Right lobe of liver (tissue), 6 donors: ENCODE data around the gene NDE1. TPM values are rescaled to one million over a fixed set of nuclear protein-coding genes. Genes with fewer than 3 reads are reported as not detected.

Experiments
- ATAC-seq, 4 donors: fragments of 200-7000 bp; cut with Tn5 transposase; one replicate each; pipeline ENCODE4 v1.9.1; 2020; ENCODE audit warnings: mild to moderate bottlenecking in 4 of 4, moderate library complexity in 4 of 4
- DNase-seq, 3 donors: peaks; one replicate each; pipeline ENCODE4 v3.0.0-alpha.2; 2020
- H3K27ac ChIP-seq, 3 donors: fragments of 200-600 bp; one replicate each; pipeline ENCODE4 v1.8.0; 2022
- H3K27me3 ChIP-seq, 2 donors: fragments of 200-600 bp; one replicate each; pipeline ENCODE4 v1.8.0; 2022
- H3K36me3 ChIP-seq, 4 donors: fragments of 200-600 bp; sonication (generic) in 1 of 4; one replicate each; pipeline versions ENCODE4 v1.5.1 to v1.8.0; 2017 to 2022; ENCODE audit warnings: control low read depth in 1 of 4
- H3K4me1 ChIP-seq, 4 donors: fragments of 200-600 bp; sonication (generic) in 1 of 4; one replicate each; pipeline versions ENCODE4 v1.5.1 to v1.8.0; 2017 to 2022; ENCODE audit warnings: control low read depth in 1 of 4
- H3K4me3 ChIP-seq, 3 donors: fragments of 200-600 bp; one replicate each; pipeline ENCODE4 v1.8.0; 2022
- H3K9me3 ChIP-seq, 4 donors: fragments of 200-600 bp; sonication (generic) in 1 of 4; one replicate each; pipeline versions ENCODE4 v1.5.1 to v1.8.0; 2017 to 2022; ENCODE audit warnings: control low read depth in 1 of 4
- CTCF ChIP-seq, 4 donors: fragments of 200-600 bp in 3 of 4; fragments of 450-650 bp in 1 of 4; IDR thresholded peaks; one replicate each; pipeline versions ENCODE4 v1.5.1 to v1.8.0; 2016 to 2022; ENCODE audit warnings: antibody characterized with exemption in 4 of 4, mild to moderate bottlenecking in 2 of 4
- POLR2A ChIP-seq: fragments of 450-650 bp; IDR thresholded peaks from one replicate; pipeline ENCODE4 v1.6.1; 2017; ENCODE audit warnings: antibody characterized with exemption, mild to moderate bottlenecking
- WGBS: methylation state at CpG from one replicate; pipeline ENCODE4 v1.1.6; 2018; ENCODE audit warnings: low coverage, low lambda C conversion rate; ENCODE audit not compliant: insufficient coverage; ENCODE audit errors: missing lambda C conversion rate; 5-methylcytosine and 5-hydroxymethylcytosine counted together
- intact Hi-C, 2 donors: fragments of 100-400 bp; cut with DNase I; formaldehyde crosslinking; loops; one replicate each; pipeline versions ENCODE4 v1.11.2 to v1.14.1; 2022
- total RNA-seq, 6 experiments: library from RNA; depleted of rRNA in 2 of 6; stranded (reverse); fragments of >200 nt in 2 of 6; fragmentation: NEBNext Ultra II Directional in 3 of 6; extraction: Animal tissue kit (Norgen Biotek cat#: 25700) in 3 of 6; gene quantifications; one replicate each; pipeline versions ENCODE4 v1.1.0 to v1.2.4, GENCODE V29; 2016 to 2023
- donor health status: DM: no; HTN: yes; CAD: no.
- donor health status: DM: no; HTN: no; CAD: no.
- donor health status: DM: no; HTN: no; CAD: no.
- donor health status: DM: no; HTN: yes; CAD: no.
- donor health status: DM: no; HTN: yes; CAD: no.

The NDE1 gene
- total RNA-seq, 6 experiments from 2014 or later: 3.6 to 10.2 (median 6.9) TPM

- Histone ChIP-seq H3K9me3 (no peaks in the 10 kb centered on the region), H3K27me3 (no peaks in the 10 kb centered on the region), H3K4me1 (no peaks in the 10 kb centered on the region), H3K4me3 (no peak overlapping the region), H3K27ac (no peak overlapping the region), H3K36me3 (no peaks in the 10 kb centered on the region)
- intact Hi-C loops: no loop called here
- DNase-seq: no peak
- 66% methylated on average over 3 of the region's 5 CpGs for WGBS
- ATAC-seq: no peak
- TF ChIP-seq POLR2A (no peak), CTCF (IDR thresholded peaks at IDR 0.05) (no peak)
Observed at GRCh38 chr16:15766918-15767317, 116.9 kb downstream of the NDE1 start.

- intact Hi-C loops: no loop called here
- no peak for ATAC-seq
- Histone ChIP-seq H3K27me3 (no peaks in the 10 kb centered on the region), H3K4me1 (no peaks in the 10 kb centered on the region), H3K9me3 (no peaks in the 10 kb centered on the region), H3K27ac (no peak overlapping the region), H3K36me3 (no peaks in the 10 kb centered on the region), H3K4me3 (no peak overlapping the region)
- WGBS: 87% methylated on average over 3 of the region's 4 CpGs
- TF ChIP-seq CTCF (IDR thresholded peaks at IDR 0.05) (no peak), POLR2A (no peak)
- no peak for DNase-seq
Observed at GRCh38 chr16:15768201-15768600, 118.2 kb downstream of the NDE1 start.

- 73% methylated on average over 4 of the region's 8 CpGs for WGBS
- ATAC-seq (no peak), DNase-seq (no peak)
- intact Hi-C loops: no loop called here
- H3K36me3 ChIP-seq: no peaks in the 10 kb centered on the region
- no peak overlapping the region for H3K4me3 ChIP-seq
- TF ChIP-seq CTCF (IDR thresholded peaks at IDR 0.05): no peak
- TF ChIP-seq POLR2A: no peak
- no peaks in the 10 kb centered on the region for H3K27me3 ChIP-seq
- no peaks in the 10 kb centered on the region for H3K9me3 ChIP-seq
- no peak overlapping the region for H3K27ac ChIP-seq
- no peaks in the 10 kb centered on the region for H3K4me1 ChIP-seq
Observed at GRCh38 chr16:15769239-15769638, 119.2 kb downstream of the NDE1 start.

- intact Hi-C loops: loop anchor here in 1 of 2 donors (10.0 kb wide), 1 partner anchor 355 kb away; no protein-coding TSS in a partner anchor
- ATAC-seq: peak; percentile 26 to 84 (median 44)
- no peak overlapping the region for H3K27ac ChIP-seq
- no peak for TF ChIP-seq POLR2A
- no peak for TF ChIP-seq CTCF (IDR thresholded peaks at IDR 0.05)
- peak in 1 of 3 donors; percentile 25 for DNase-seq
- H3K27me3 ChIP-seq: no peaks in the 10 kb centered on the region
- H3K4me1 ChIP-seq: no peaks in the 10 kb centered on the region
- H3K4me3 ChIP-seq: no peak overlapping the region
- no peaks in the 10 kb centered on the region for H3K9me3 ChIP-seq
- no peaks in the 10 kb centered on the region for H3K36me3 ChIP-seq
- WGBS: 29% methylated on average over 6 of the region's 7 CpGs
Observed at GRCh38 chr16:15770107-15770506, 120.1 kb downstream of the NDE1 start.

- Histone ChIP-seq H3K27ac (no peak overlapping the region), H3K4me3 (no peak overlapping the region), H3K9me3 (no peaks in the 10 kb centered on the region), H3K27me3 (no peaks in the 10 kb centered on the region), H3K4me1 (no peaks in the 10 kb centered on the region), H3K36me3 (no peaks in the 10 kb centered on the region)
- DNase-seq: no peak
- ATAC-seq: no peak
- WGBS: 48% methylated on average over 3 of the region's 3 CpGs
- intact Hi-C loops: loop anchor here in 1 of 2 donors (10.0 kb wide), 1 partner anchor 354 kb away; no protein-coding TSS in a partner anchor
- TF ChIP-seq POLR2A: no peak
- TF ChIP-seq CTCF (IDR thresholded peaks at IDR 0.05): no peak
Observed at GRCh38 chr16:15770512-15770911, 120.5 kb downstream of the NDE1 start.
